OCI-LY3 (cell line): Measurements from ENCODE around the gene ZNF587.
"Not testable (repeated sequence)": the region's sequence is repeated elsewhere in the genome, so short reads cannot be mapped to it uniquely, and the experiment has no call there.

Experiments used
- H2AFZ ChIP-seq: fragments of 200-600, 300-600 bp; shearing (Covaris generic); 2 replicates; pipeline ENCODE4 v1.6.0; 2014; ENCODE audit warnings: antibody characterized with exemption, low read depth, low read length
- H3K27ac ChIP-seq: fragments of 200-600, 300-600 bp; sonication (generic); 2 replicates; pipeline ENCODE4 v1.5.1; 2014; ENCODE audit warnings: mild to moderate bottlenecking, low read length, moderate library complexity, mixed read lengths
- H3K27me3 ChIP-seq: fragments of 200-600, 300-600 bp; sonication (generic); 2 replicates; pipeline ENCODE4 v1.6.1; 2014; ENCODE audit warnings: low read depth, low read length, mixed read lengths
- H3K36me3 ChIP-seq: fragments of 200-600, 300-600 bp; sonication (generic); replicated peaks from 2 replicates; pipeline ENCODE3; 2014; ENCODE audit warnings: low read depth, low read length, mixed read lengths
- H3K4me1 ChIP-seq: fragments of 300-600, 200-600 bp; sonication (generic); 2 replicates; pipeline ENCODE4 v1.6.1; 2014; ENCODE audit warnings: low read length, mixed read lengths
- H3K4me2 ChIP-seq: fragments of 200-600, 300-600 bp; sonication (generic); 2 replicates; pipeline ENCODE4 v1.6.1; 2014; ENCODE audit warnings: low read length, mixed read lengths
- H3K4me3 ChIP-seq: fragments of 300-600, 200-600 bp; sonication (generic); 2 replicates; pipeline ENCODE4 v1.5.1; 2014; ENCODE audit warnings: antibody characterized with exemption, mild to moderate bottlenecking, low read length, moderate library complexity
- H3K79me2 ChIP-seq: fragments of 300-600, 200-600 bp; shearing (Covaris generic); 2 replicates; pipeline ENCODE4 v1.6.1; 2014; ENCODE audit warnings: mild to moderate bottlenecking, low read length, mixed read lengths
- H3K9ac ChIP-seq: fragments of 300-600, 200-600 bp; shearing (Covaris generic); 2 replicates; pipeline ENCODE4 v1.6.0; 2014; ENCODE audit warnings: mild to moderate bottlenecking, low read length, moderate library complexity
- H3K9me3 ChIP-seq: fragments of 200-600, 300-600 bp; shearing (Covaris generic); 2 replicates; pipeline ENCODE4 v1.6.1; 2014; ENCODE audit warnings: low read length, mixed read lengths; ENCODE audit not compliant: insufficient read depth
- H4K20me1 ChIP-seq: fragments of 200-600, 300-600 bp; sonication (generic); 2 replicates; pipeline ENCODE4 v1.6.1; 2016; ENCODE audit warnings: low read length, mixed read lengths; ENCODE audit not compliant: insufficient read depth
- EZH2phosphoT487 ChIP-seq: fragments of 200-600 bp; shearing (Covaris generic); IDR thresholded peaks from 2 replicates; pipeline ENCODE4 v1.6.1; 2018; ENCODE audit warnings: antibody characterized with exemption, mixed run types, low read depth
- TF ChIP-seq, protein P1 (sequence below): fragments of 200-600, 300-600 bp; sonication (generic); IDR thresholded peaks from 2 replicates; pipeline ENCODE4 v1.5.1; 2014; ENCODE audit warnings: antibody characterized with exemption, low read length, low read depth

Gene ZNF587

DNA sequence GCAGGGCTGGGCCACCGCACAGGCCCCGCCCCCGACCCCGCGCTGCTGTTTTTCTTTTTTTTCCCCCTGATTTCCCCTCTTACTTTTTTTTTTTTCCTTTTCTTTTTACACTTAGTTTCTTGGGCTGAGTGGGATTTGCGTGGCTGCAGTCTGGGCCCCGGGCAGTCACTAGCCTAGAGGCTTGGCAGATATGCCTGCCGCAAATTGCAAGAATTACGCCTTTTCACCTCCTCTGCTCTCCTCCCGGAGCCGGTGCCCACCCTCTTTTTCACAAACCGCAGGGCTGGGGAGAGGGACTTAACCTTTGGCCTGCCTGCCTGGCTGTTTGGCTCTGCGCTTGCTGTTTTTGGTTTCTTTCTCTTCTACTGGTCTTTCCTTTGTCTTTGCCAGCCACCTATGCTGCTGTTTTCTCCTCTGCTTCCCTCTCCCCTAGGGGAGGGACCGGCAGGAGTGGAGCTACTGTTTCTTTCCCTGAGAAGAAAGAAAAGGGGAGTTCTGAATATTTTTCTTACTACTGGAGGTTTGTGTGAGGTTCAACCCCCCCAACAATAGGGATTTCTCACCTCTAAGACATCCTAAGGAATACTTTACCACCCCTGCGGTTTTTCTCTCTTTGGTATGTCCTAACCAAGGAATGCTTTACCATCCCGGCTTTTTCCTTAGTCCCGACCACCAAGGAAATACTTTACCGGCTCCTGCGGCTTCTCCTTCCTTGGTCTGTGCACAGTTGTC, 45.9 kb upstream of the ZNF587 start:
- H2AFZ ChIP-seq, result no peak overlapping the region
- no peak overlapping the region for H3K4me2 ChIP-seq
- TF ChIP-seq, protein P1, sequence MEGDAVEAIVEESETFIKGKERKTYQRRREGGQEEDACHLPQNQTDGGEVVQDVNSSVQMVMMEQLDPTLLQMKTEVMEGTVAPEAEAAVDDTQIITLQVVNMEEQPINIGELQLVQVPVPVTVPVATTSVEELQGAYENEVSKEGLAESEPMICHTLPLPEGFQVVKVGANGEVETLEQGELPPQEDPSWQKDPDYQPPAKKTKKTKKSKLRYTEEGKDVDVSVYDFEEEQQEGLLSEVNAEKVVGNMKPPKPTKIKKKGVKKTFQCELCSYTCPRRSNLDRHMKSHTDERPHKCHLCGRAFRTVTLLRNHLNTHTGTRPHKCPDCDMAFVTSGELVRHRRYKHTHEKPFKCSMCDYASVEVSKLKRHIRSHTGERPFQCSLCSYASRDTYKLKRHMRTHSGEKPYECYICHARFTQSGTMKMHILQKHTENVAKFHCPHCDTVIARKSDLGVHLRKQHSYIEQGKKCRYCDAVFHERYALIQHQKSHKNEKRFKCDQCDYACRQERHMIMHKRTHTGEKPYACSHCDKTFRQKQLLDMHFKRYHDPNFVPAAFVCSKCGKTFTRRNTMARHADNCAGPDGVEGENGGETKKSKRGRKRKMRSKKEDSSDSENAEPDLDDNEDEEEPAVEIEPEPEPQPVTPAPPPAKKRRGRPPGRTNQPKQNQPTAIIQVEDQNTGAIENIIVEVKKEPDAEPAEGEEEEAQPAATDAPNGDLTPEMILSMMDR, result no peak
- no peak for TF ChIP-seq EZH2phosphoT487
- H3K4me1 ChIP-seq, result peaks cover 26% of the 10 kb centered on the region
- H3K9ac ChIP-seq, result no peak overlapping the region
- H3K9me3 ChIP-seq, result no peaks in the 10 kb centered on the region
- no peak overlapping the region for H3K4me3 ChIP-seq
- H3K79me2 ChIP-seq, result peaks cover 72% of the 10 kb centered on the region
- peaks cover 28% of the 10 kb centered on the region for H3K36me3 ChIP-seq
- H4K20me1 ChIP-seq, result peaks cover 6% of the 10 kb centered on the region
- H3K27ac ChIP-seq, result no peak overlapping the region
- no peaks in the 10 kb centered on the region for H3K27me3 ChIP-seq

DNA sequence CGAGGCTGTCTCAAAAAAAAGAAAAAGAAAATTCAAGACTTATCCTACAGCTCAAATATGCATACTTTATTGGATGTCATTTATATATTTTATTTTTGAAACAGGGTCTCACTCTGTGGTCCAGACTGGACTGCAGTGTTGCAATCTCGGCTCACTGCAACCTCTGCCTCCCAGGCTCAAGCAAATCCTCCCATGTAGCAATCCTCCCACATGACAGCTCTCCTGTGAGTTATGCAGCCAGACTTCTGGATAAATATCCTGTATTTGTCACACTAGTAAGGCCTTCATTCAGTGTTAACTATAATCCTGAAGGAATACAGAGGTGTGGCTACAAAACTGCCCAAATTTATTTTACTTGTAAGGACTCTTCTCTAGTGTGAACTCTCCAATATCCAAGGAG, 42.1 kb upstream of the ZNF587 start:
- peaks cover 63% of the 10 kb centered on the region for H3K79me2 ChIP-seq

DNA sequence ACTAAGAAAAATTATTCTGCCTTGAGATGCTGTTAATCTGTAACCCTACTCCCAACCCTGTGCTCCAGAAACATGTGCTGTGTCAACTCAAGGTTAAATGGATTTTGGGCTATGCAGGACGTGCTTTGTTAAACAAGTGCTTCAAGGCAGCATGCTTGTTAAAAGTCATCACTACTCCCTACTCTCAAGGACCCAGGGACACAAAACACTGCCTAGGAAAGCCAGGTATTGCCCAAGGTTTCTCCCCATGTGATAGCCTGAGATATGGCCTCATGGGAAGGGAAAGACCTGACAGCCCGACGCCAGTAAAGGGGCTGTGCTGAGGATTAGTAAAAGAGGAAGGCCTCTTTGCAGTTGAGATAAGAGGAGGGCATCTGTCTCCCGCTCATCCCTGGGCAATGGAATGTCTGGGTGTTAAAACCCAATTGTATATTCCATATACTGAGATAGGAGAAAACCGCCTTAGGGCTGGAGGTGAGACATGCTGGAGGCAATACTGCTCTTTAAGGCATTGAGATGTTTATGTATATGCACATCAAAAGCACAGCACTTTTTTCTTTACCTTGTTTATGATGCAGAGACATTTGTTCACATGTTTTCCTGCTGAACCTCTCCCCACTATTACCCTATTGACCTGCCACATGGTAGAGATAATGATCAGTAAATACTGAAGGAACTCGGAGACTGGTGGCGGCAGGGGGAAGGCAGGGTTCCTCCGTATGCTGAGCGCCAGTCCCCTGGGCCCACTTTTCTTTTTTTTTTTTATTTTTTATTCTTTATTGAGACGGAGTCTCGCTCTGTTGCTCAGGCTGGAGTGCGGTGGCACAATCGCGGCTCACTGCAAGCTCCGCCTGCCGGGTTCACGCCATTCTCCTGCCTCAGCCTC, 39.0 kb upstream of the ZNF587 start:
- Histone ChIP-seq H3K36me3 (peaks cover 27% of the 10 kb centered on the region), H3K79me2 (peaks cover 51% of the 10 kb centered on the region)
- not testable (repeated sequence) for H3K4me3 ChIP-seq, H3K4me2 ChIP-seq, H3K27ac ChIP-seq, H3K9ac ChIP-seq, H4K20me1 ChIP-seq, H3K9me3 ChIP-seq, H3K4me1 ChIP-seq, H3K27me3 ChIP-seq, H2AFZ ChIP-seq

More for the DNA sequence above, 42.1 kb upstream of the ZNF587 start:
- Histone ChIP-seq H3K36me3 (peaks cover 24% of the 10 kb centered on the region), H3K4me2 (no peak overlapping the region), H3K27me3 (no peaks in the 10 kb centered on the region), H3K9ac (no peak overlapping the region), H3K27ac (no peak overlapping the region), H3K9me3 (no peaks in the 10 kb centered on the region), H4K20me1 (0 out of 2 replicates have a peak, but pooled peaks cover 3% of the 10 kb centered on the region), H3K4me3 (no peak overlapping the region), H2AFZ (no peak overlapping the region), H3K4me1 (peaks cover 4% of the 10 kb centered on the region)
- TF ChIP-seq EZH2phosphoT487, result no peak
- TF ChIP-seq, protein P1, result no peak

- H3K4me1 ChIP-seq, result peaks cover 7% of the 10 kb centered on the region; the same call in 1 of the 2 replicates
- H2AFZ ChIP-seq, result no peak overlapping the region
- TF ChIP-seq, protein P1, result no peak
- no peak for TF ChIP-seq EZH2phosphoT487
- H3K27ac ChIP-seq, result no peak overlapping the region
- 0 out of 2 replicates have a peak, but pooled peaks cover 4% of the 10 kb centered on the region for H4K20me1 ChIP-seq
- H3K9ac ChIP-seq, result no peak overlapping the region
- H3K27me3 ChIP-seq, result no peaks in the 10 kb centered on the region
- peaks cover 41% of the 10 kb centered on the region for H3K79me2 ChIP-seq
- H3K9me3 ChIP-seq, result no peaks in the 10 kb centered on the region
- peaks cover 25% of the 10 kb centered on the region for H3K36me3 ChIP-seq
- no peak overlapping the region for H3K4me2 ChIP-seq
- H3K4me3 ChIP-seq, result no peak overlapping the region
These were observed 37.4 kb upstream of the ZNF587 start for GRCh38 chr19:57812226-57812625.

GRCh38 chr19:57812975-57813820, 36.5 kb upstream of the ZNF587 start:
- H3K9ac ChIP-seq, H4K20me1 ChIP-seq, H3K27ac ChIP-seq, H3K9me3 ChIP-seq, H3K4me3 ChIP-seq, H3K27me3 ChIP-seq, H3K4me1 ChIP-seq, H2AFZ ChIP-seq: not testable (repeated sequence)
- Histone ChIP-seq H3K36me3 (peaks cover 16% of the 10 kb centered on the region), H3K4me2 (peak overlapping the region; percentile 92), H3K79me2 (peaks cover 38% of the 10 kb centered on the region)
